ENCODE data around the gene XYLT1.

DNA sequence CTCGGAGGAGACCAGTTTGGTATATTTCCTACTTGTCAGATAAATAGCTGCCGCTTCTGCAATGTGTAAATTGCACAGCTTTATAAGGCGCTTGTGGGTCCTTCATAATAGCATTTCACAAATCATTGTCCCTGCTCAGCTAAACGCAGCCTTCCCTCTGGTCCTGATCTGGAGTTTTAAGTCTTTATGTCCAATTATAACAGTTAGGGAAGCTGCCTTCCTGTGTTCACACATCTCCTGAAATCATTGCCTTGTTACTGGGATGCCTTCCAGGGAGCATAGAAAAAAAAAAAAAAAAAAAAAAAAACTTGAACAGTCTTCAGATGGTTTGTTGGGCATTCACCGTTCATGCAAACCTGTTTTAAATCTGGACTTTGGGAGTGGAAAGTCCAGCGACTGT is 342.0 kb downstream of the XYLT1 start:
- TF ChIP-seq RAD21 (conservative IDR thresholded peaks at IDR 0.05) (no peak), EP300 (conservative IDR thresholded peaks at IDR 0.05; ENCODE audit: poor library complexity, severe bottlenecking) (no peak), MXI1 (conservative IDR thresholded peaks at IDR 0.05; ENCODE audit: poor library complexity, severe bottlenecking) (no peak)
- TF ChIP-seq, protein P1, sequence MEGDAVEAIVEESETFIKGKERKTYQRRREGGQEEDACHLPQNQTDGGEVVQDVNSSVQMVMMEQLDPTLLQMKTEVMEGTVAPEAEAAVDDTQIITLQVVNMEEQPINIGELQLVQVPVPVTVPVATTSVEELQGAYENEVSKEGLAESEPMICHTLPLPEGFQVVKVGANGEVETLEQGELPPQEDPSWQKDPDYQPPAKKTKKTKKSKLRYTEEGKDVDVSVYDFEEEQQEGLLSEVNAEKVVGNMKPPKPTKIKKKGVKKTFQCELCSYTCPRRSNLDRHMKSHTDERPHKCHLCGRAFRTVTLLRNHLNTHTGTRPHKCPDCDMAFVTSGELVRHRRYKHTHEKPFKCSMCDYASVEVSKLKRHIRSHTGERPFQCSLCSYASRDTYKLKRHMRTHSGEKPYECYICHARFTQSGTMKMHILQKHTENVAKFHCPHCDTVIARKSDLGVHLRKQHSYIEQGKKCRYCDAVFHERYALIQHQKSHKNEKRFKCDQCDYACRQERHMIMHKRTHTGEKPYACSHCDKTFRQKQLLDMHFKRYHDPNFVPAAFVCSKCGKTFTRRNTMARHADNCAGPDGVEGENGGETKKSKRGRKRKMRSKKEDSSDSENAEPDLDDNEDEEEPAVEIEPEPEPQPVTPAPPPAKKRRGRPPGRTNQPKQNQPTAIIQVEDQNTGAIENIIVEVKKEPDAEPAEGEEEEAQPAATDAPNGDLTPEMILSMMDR (IDR thresholded peaks at IDR 0.05; ENCODE audit: poor library complexity, severe bottlenecking), result no peak
